Fibroblast of lung (primary cell): ENCODE measurements around the gene TMEM139. TPM values are rescaled to one million over a fixed set of nuclear protein-coding genes. Genes with fewer than 3 reads are reported as not detected.

Source experiments
- DNase-seq, 2 donors: peaks; one replicate each; pipeline versions ENCODE4 v3.0.0 to v3.0.0-alpha.2; 2010; ENCODE audit warnings: low read depth in 2 of 2
- H2AFZ ChIP-seq: 2 replicates; pipeline ENCODE4 v1.5.1; 2012; ENCODE audit warnings: low read length, control low read depth, inconsistent platforms
- H3K27ac ChIP-seq: 2 replicates; pipeline ENCODE4 v1.5.1; 2011; ENCODE audit warnings: low read length, control low read depth; ENCODE audit not compliant: insufficient read depth
- H3K27me3 ChIP-seq: 2 replicates; pipeline ENCODE4 v1.5.1; 2011; ENCODE audit warnings: mild to moderate bottlenecking, low read length; ENCODE audit not compliant: control insufficient read depth, insufficient read depth
- H3K36me3 ChIP-seq: 2 replicates; pipeline ENCODE4 v1.5.1; 2011; ENCODE audit warnings: low read length; ENCODE audit not compliant: control insufficient read depth, insufficient read depth
- H3K4me1 ChIP-seq: 2 replicates; pipeline ENCODE4 v1.5.1; 2011; ENCODE audit warnings: low read length; ENCODE audit not compliant: control insufficient read depth, insufficient read depth; ENCODE audit errors: extremely low read depth
- H3K4me2 ChIP-seq: 2 replicates; pipeline ENCODE4 v1.5.1; 2011; ENCODE audit warnings: low read length, control low read depth; ENCODE audit not compliant: insufficient read depth; ENCODE audit errors: extremely low read depth
- H3K4me3 ChIP-seq, 4 experiments: fragments of 200-600 bp in 1 of 4; sonication (generic) in 1 of 4; replicated peaks in 1 of 4; 2 replicates each; pipeline ENCODE4 v1.5.1; 2011 to 2016; ENCODE audit warnings: low read length in 4 of 4, low read depth in 3 of 4, mild to moderate bottlenecking in 3 of 4, control low read depth in 2 of 4, inconsistent platforms in 1 of 4, mixed read lengths in 1 of 4; ENCODE audit not compliant: insufficient read depth in 1 of 4; ENCODE audit errors: control extremely low read depth in 1 of 4
- H3K79me2 ChIP-seq: 2 replicates; pipeline ENCODE4 v1.5.1; 2012; ENCODE audit warnings: mild to moderate bottlenecking, low read length, inconsistent platforms; ENCODE audit not compliant: control insufficient read depth, insufficient read depth
- H3K9ac ChIP-seq: 2 replicates; pipeline ENCODE4 v1.5.1; 2011; ENCODE audit warnings: mild to moderate bottlenecking, low read length, control low read depth; ENCODE audit not compliant: insufficient read depth
- H3K9me3 ChIP-seq: 2 replicates; pipeline ENCODE4 v1.5.1; 2012; ENCODE audit warnings: low read depth, low read length; ENCODE audit not compliant: control insufficient read depth, insufficient read depth
- H4K20me1 ChIP-seq: 2 replicates; pipeline ENCODE4 v1.5.1; 2011; ENCODE audit warnings: low read length; ENCODE audit not compliant: control insufficient read depth, insufficient read depth; ENCODE audit errors: extremely low read depth
- EZH2 ChIP-seq: IDR thresholded peaks from 2 replicates; pipeline ENCODE4 v1.5.1; 2012; ENCODE audit warnings: low read length, control low read depth, mild to moderate bottlenecking; ENCODE audit errors: missing control alignments
- polyA plus RNA-seq, 2 donors: library from polyadenylated mRNA; depleted of rRNA in 1 of 2; stranded (reverse) in 1 of 2; unstranded in 1 of 2; fragments of >200 nt; gene quantifications; 2 replicates each; pipeline ENCODE4 v1.2.1, GENCODE V29; 2011 to 2012; ENCODE audit warnings: missing spikeins in 1 of 2
- total RNA-seq: library from RNA; depleted of rRNA; stranded (reverse); fragments of >200 nt; gene quantifications from 2 replicates; pipeline ENCODE4 v1.2.1, GENCODE V29; 2014
- TF ChIP-seq, protein P1 (sequence below), 2 donors: IDR thresholded peaks in 1 of 2; conservative IDR thresholded peaks in 1 of 2; 1 replicate in 1 of 2; 2 replicates in 1 of 2; pipeline ENCODE4 v1.5.1; 2011 to 2012; ENCODE audit warnings: low read length in 2 of 2, control low read depth in 1 of 2, inconsistent platforms in 1 of 2, low read depth in 1 of 2, mild to moderate bottlenecking in 1 of 2

Gene TMEM139
- total and polyA plus RNA-seq, 2 donors (not counting 1 experiment from before 2014, with no cell fraction given), result not detected

GRCh38 chr7:143258831-143259230 lies 25.9 kb upstream of the TMEM139 start:
- H3K4me1 ChIP-seq, result no peaks in the 10 kb centered on the region
- DNase-seq, result no peak
- H4K20me1 ChIP-seq, result no peaks in the 10 kb centered on the region
- H3K27me3 ChIP-seq, result no peaks in the 10 kb centered on the region
- H3K79me2 ChIP-seq, result no peaks in the 10 kb centered on the region
- H3K36me3 ChIP-seq, result no peaks in the 10 kb centered on the region
- H3K4me2 ChIP-seq, result peak overlapping the region; percentile 27
- no peaks in the 10 kb centered on the region for H3K9me3 ChIP-seq
- H2AFZ ChIP-seq, result peak overlapping the region; percentile 66
- no peak for TF ChIP-seq EZH2
- TF ChIP-seq, protein P1, sequence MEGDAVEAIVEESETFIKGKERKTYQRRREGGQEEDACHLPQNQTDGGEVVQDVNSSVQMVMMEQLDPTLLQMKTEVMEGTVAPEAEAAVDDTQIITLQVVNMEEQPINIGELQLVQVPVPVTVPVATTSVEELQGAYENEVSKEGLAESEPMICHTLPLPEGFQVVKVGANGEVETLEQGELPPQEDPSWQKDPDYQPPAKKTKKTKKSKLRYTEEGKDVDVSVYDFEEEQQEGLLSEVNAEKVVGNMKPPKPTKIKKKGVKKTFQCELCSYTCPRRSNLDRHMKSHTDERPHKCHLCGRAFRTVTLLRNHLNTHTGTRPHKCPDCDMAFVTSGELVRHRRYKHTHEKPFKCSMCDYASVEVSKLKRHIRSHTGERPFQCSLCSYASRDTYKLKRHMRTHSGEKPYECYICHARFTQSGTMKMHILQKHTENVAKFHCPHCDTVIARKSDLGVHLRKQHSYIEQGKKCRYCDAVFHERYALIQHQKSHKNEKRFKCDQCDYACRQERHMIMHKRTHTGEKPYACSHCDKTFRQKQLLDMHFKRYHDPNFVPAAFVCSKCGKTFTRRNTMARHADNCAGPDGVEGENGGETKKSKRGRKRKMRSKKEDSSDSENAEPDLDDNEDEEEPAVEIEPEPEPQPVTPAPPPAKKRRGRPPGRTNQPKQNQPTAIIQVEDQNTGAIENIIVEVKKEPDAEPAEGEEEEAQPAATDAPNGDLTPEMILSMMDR (conservative IDR thresholded peaks at IDR 0.05 in 1 of 2, IDR thresholded peaks at IDR 0.05 in 1 of 2; ENCODE audit: low read depth in 1 of 2, low read length in 2 of 2), result no peak
- H3K4me3 ChIP-seq, result no peak overlapping the region
- no peak overlapping the region for H3K27ac ChIP-seq
- no peak overlapping the region for H3K9ac ChIP-seq

DNA sequence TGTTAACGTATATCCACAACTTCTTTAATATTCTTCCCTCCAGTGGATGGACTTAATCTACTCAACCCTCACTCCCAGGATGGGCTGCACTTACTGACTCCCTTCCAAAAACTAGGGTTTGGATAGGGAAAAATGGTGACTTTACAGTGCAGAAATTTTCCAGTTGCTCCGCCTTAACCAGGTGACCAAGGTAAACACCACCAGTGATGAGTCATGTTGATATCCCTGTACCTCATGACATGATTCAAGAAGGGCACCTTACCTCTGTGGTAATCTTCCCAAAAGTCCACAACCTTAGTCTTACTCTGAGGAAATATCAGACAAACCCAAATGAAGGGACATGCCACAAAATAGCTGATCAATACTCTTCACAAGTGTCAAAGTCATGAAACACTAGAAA lies 25.0 kb upstream of the TMEM139 start:
- TF ChIP-seq EZH2, result no peak
- TF ChIP-seq, protein P1 (conservative IDR thresholded peaks at IDR 0.05 in 1 of 2, IDR thresholded peaks at IDR 0.05 in 1 of 2; ENCODE audit: low read depth in 1 of 2, low read length in 2 of 2), result no peak
- Histone ChIP-seq H3K4me3 (no peak overlapping the region), H3K27me3 (no peaks in the 10 kb centered on the region), H2AFZ (no peak overlapping the region), H4K20me1 (no peaks in the 10 kb centered on the region), H3K4me2 (no peak overlapping the region), H3K9me3 (no peaks in the 10 kb centered on the region), H3K79me2 (peaks cover 4% of the 10 kb centered on the region), H3K36me3 (no peaks in the 10 kb centered on the region), H3K27ac (no peak overlapping the region), H3K9ac (no peak overlapping the region), H3K4me1 (peaks cover 2% of the 10 kb centered on the region)
- DNase-seq, result no peak

GRCh38 chr7:143261901-143262300 lies 22.9 kb upstream of the TMEM139 start:
- H3K79me2 ChIP-seq, result peaks cover 4% of the 10 kb centered on the region
- TF ChIP-seq, protein P1 (conservative IDR thresholded peaks at IDR 0.05 in 1 of 2, IDR thresholded peaks at IDR 0.05 in 1 of 2; ENCODE audit: low read depth in 1 of 2, low read length in 2 of 2), result no peak
- TF ChIP-seq EZH2, result no peak
- H3K9me3 ChIP-seq, result no peaks in the 10 kb centered on the region

More at GRCh38 chr7:143261901-143262300, 22.9 kb upstream of the TMEM139 start:
- no peak for DNase-seq
- Histone ChIP-seq H3K4me1 (peaks cover 2% of the 10 kb centered on the region), H3K36me3 (no peaks in the 10 kb centered on the region), H3K4me3 (no peak overlapping the region), H3K27me3 (no peaks in the 10 kb centered on the region), H3K4me2 (no peak overlapping the region), H3K9ac (no peak overlapping the region), H4K20me1 (no peaks in the 10 kb centered on the region), H2AFZ (no peak overlapping the region), H3K27ac (no peak overlapping the region)
